Uterus (tissue), 2 donors: ENCODE measurements around the gene CPZ.
"Not testable (repeated sequence)": the region's sequence is repeated elsewhere in the genome, so short reads cannot be mapped to it uniquely, and the experiment has no call there.

Experiments used
- CTCF ChIP-seq, 4 experiments: fragments of 200-600 bp in 2 of 4; fragments of 450-650 bp in 2 of 4; sonication (generic) in 2 of 4; IDR thresholded peaks; one replicate each; pipeline ENCODE4 v1.5.1; 2016 to 2019; ENCODE audit warnings: antibody characterized with exemption in 4 of 4, mild to moderate bottlenecking in 2 of 4, moderate library complexity in 1 of 4
- POLR2A ChIP-seq, 2 donors: fragments of 450-650 bp; IDR thresholded peaks; one replicate each; pipeline ENCODE4 v1.6.1; 2016; ENCODE audit warnings: antibody characterized with exemption in 2 of 2, mild to moderate bottlenecking in 1 of 2, moderate library complexity in 1 of 2

GRCh38 chr4:8576591-8576990 is 16.0 kb upstream of the CPZ start:
- not testable (repeated sequence) for TF ChIP-seq CTCF, POLR2A (IDR thresholded peaks at IDR 0.05)
